Measurements from ENCODE around the gene KLHL18. TPM values are rescaled to one million over a fixed set of nuclear protein-coding genes. Genes with fewer than 3 reads are reported as not detected.

The KLHL18 gene
- total RNA-seq, 2 donors from 2014 or later, result 23.0 to 25.1 TPM

- peaks cover 19 to 25% of the 10 kb centered on the region in 2 donors for H3K36me3 Mint-ChIP-seq
- peak overlapping the region in 1 of 2 donors; percentile 17 for H3K27ac Mint-ChIP-seq
- H3K9me3 Mint-ChIP-seq, result no peaks in the 10 kb centered on the region
- DNase-seq (ENCODE audit: low spot score in 2 of 2) (no peak), ATAC-seq (no peak)
Measured at GRCh38 chr3:47385007-47385406, 102.3 kb downstream of the KLHL18 start.

DNA sequence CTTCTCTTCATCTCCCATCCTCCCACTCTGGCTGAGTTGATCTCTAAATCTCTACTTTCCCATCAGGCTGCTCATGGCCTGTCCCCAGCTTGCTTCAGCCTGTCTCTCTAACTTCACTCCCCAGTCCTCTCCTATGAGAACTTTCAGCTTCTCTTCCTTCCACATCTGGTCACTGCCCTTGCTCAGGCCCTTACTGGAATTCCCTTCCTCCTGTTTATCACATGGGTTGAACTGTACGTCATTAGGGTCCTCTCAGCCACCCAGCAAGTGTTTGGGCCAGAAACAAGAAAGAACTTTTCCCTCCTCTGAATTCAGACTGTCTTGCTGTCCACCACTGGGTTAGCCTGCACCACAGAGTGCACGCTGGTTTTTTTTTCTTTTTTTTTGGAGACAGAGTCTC is 103.1 kb downstream of the KLHL18 start:
- H3K36me3 Mint-ChIP-seq, result peaks cover 13 to 19% of the 10 kb centered on the region in 2 donors
- DNase-seq (ENCODE audit: low spot score in 2 of 2), result no peak
- H3K27ac Mint-ChIP-seq, result peak overlapping the region in 1 of 2 donors; percentile 25
- no peaks in the 10 kb centered on the region for H3K9me3 Mint-ChIP-seq
- no peak for ATAC-seq

DNA sequence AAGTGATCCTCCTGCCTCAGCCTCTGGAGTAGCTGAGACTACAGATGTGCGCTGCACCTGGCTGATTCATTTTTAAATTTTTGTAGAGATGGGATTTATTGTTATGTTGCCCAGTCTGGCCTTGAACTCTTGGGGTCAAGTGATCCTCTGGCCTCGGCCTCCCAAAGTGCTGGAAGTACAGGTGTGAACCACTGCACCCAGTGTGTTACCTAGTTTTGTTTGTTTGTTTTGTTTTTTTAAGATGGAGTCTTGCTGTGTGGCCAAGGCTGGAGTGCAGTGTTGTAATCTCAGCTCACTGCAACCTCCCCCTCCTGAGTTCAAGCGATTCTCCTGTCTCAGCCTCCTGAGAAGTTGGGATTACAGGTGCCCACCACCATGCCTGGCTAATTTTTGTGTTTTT is 110.2 kb downstream of the KLHL18 start:
- no peaks in the 10 kb centered on the region for H3K36me3 Mint-ChIP-seq
- no peaks in the 10 kb centered on the region for H3K9me3 Mint-ChIP-seq
- ATAC-seq (no peak), DNase-seq (ENCODE audit: low spot score in 2 of 2) (no peak)
- no peak overlapping the region for H3K27ac Mint-ChIP-seq

- Mint-ChIP-seq H3K36me3 (no peaks in the 10 kb centered on the region), H3K9me3 (no peaks in the 10 kb centered on the region), H3K27ac (peak overlapping the region; percentile 59 to 85)
- DNase-seq (ENCODE audit: low spot score in 2 of 2), result no peak
- ATAC-seq, result no peak
Measured at GRCh38 chr3:47394140-47394870, 111.6 kb downstream of the KLHL18 start.

DNA sequence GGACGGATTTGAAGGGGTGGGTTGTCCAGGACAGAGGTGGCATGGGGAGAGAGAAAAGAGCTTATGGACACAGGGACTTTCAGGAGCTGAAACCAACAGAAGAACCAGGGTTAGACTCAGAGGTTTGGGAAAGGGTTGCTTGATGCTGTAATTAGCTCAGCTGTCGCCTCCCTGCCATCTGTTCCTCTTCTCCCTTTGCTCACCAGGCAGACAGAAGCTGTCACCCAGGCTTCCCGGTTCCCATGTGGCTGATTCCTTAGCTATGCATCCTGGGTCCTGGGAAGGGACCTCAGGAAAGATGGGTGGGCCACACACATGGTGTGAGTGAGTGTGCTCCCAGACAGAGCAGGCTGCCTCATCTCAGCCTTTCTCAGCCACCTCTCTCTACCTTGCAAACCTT is 112.1 kb downstream of the KLHL18 start:
- ATAC-seq (no peak), DNase-seq (ENCODE audit: low spot score in 2 of 2) (no peak)
- Mint-ChIP-seq H3K36me3 (no peaks in the 10 kb centered on the region), H3K27ac (peak overlapping the region; percentile 59 to 88), H3K9me3 (no peaks in the 10 kb centered on the region)

Other genes with a start within 250 kb of the KLHL18 start
- 10 to 100 TPM; 35.3 to 42.0 TPM for gene SETD2, start 118.8 kb upstream of the KLHL18 start, total RNA-seq
- 1 to 10 TPM; 4.0 to 5.9 TPM for gene KIF9, start 145 bp upstream of the KLHL18 start, total RNA-seq
- gene PTPN23, start 98.1 kb downstream of the KLHL18 start, total RNA-seq, result 10 to 100 TPM; 29.4 to 29.9 TPM
- 10 to 100 TPM; 53.7 to 61.4 TPM for gene SCAP, start 193.0 kb downstream of the KLHL18 start, total RNA-seq
- gene ELP6, start 230.8 kb downstream of the KLHL18 start, total RNA-seq, result 10 to 100 TPM; 39.3 to 43.4 TPM

Measured in activated naive CD4-positive, alpha-beta T cell treated with anti-CD3 and anti-CD28 coated beads, Interleukin-2, amount 50 U/mL, for 72 hours (primary cell).